OCI-LY3 (cell line): ENCODE results near the gene TBC1D21.

Experiments used
- CTCF ChIP-seq: fragments of 200-600, 300-600 bp; sonication (generic); IDR thresholded peaks from 2 replicates; pipeline ENCODE4 v1.5.1; 2014; ENCODE audit warnings: antibody characterized with exemption, low read length, low read depth
- EZH2phosphoT487 ChIP-seq: fragments of 200-600 bp; shearing (Covaris generic); IDR thresholded peaks from 2 replicates; pipeline ENCODE4 v1.6.1; 2018; ENCODE audit warnings: antibody characterized with exemption, mixed run types, low read depth

- no peak for TF ChIP-seq CTCF
- no peak for TF ChIP-seq EZH2phosphoT487
These were observed 7.5 kb upstream of the TBC1D21 start for GRCh38 chr15:73865904-73866303.
